Measurements from ENCODE around the gene RNF25. TPM values are rescaled to one million over a fixed set of nuclear protein-coding genes. Genes with fewer than 3 reads are reported as not detected.

The RNF25 gene
- total RNA-seq, 1 donor from 2014 or later: 44.7 TPM

GRCh38 chr2:218643751-218644310 is 28.0 kb downstream of the RNF25 start:
- no peak for TF ChIP-seq EZH2 (IDR thresholded peaks at IDR 0.05; ENCODE audit: insufficient read depth, low read length)
- TF ChIP-seq CTCF (IDR thresholded peaks at IDR 0.05; ENCODE audit: insufficient read depth, low read depth, low read length): no peak
- H3K4me2 ChIP-seq (ENCODE audit: low read length): no peak overlapping the region
- no peaks in the 10 kb centered on the region for H3K9me3 Mint-ChIP-seq (ENCODE audit: unreplicated experiment)
- H4K20me1 ChIP-seq (ENCODE audit: insufficient read depth, low read length): peaks cover 19% of the 10 kb centered on the region
- H3K9ac ChIP-seq (ENCODE audit: low read length): no peak overlapping the region
- no peak overlapping the region for H3K27ac Mint-ChIP-seq (ENCODE audit: unreplicated experiment)
- H3K4me1 ChIP-seq (ENCODE audit: insufficient read depth, low read length): peaks cover 8% of the 10 kb centered on the region
- H3K36me3 ChIP-seq (ENCODE audit: insufficient read depth, low read length): peaks cover 58% of the 10 kb centered on the region
- no peak overlapping the region for H3K4me3 ChIP-seq (ENCODE audit: insufficient read depth, low read depth, low read length)
- H3K79me2 ChIP-seq (ENCODE audit: insufficient read depth, low read length): peaks cover 25% of the 10 kb centered on the region
- H3K27me3 ChIP-seq (ENCODE audit: insufficient read depth, low read length): no peaks in the 10 kb centered on the region
- H3K36me3 Mint-ChIP-seq (ENCODE audit: low read depth, unreplicated experiment): peaks cover 20% of the 10 kb centered on the region
- no peaks in the 10 kb centered on the region for H3K27me3 Mint-ChIP-seq (ENCODE audit: low read depth, unreplicated experiment)
- FAIRE-seq (no peak), DNase-seq (ENCODE audit: low read depth) (no peak)
- H3K9me3 ChIP-seq (ENCODE audit: insufficient read depth, low read depth, low read length): no peaks in the 10 kb centered on the region
- no peak overlapping the region for H3K27ac ChIP-seq (ENCODE audit: low read depth, low read length)
- H2AFZ ChIP-seq (ENCODE audit: low read depth, low read length): no peak overlapping the region
- no peak overlapping the region for H3K4me3 Mint-ChIP-seq (ENCODE audit: unreplicated experiment)
- no peaks in the 10 kb centered on the region for H3K4me1 Mint-ChIP-seq (ENCODE audit: low read depth, unreplicated experiment)

GRCh38 chr2:218642786-218643185 is 29.0 kb downstream of the RNF25 start:
- Histone ChIP-seq H3K4me1 (ENCODE audit: insufficient read depth, low read length) (peaks cover 8% of the 10 kb centered on the region), H3K27ac (ENCODE audit: low read depth, low read length) (no peak overlapping the region), H4K20me1 (ENCODE audit: insufficient read depth, low read length) (peaks cover 13% of the 10 kb centered on the region), H3K9me3 (ENCODE audit: insufficient read depth, low read depth, low read length) (no peaks in the 10 kb centered on the region), H3K4me2 (ENCODE audit: low read length) (no peak overlapping the region), H3K79me2 (ENCODE audit: insufficient read depth, low read length) (peaks cover 21% of the 10 kb centered on the region), H2AFZ (ENCODE audit: low read depth, low read length) (no peak overlapping the region), H3K36me3 (ENCODE audit: insufficient read depth, low read length) (peaks cover 62% of the 10 kb centered on the region), H3K4me3 (ENCODE audit: insufficient read depth, low read depth, low read length) (no peak overlapping the region), H3K9ac (ENCODE audit: low read length) (no peak overlapping the region), H3K27me3 (ENCODE audit: insufficient read depth, low read length) (no peaks in the 10 kb centered on the region)
- Mint-ChIP-seq H3K4me1 (ENCODE audit: low read depth, unreplicated experiment) (no peaks in the 10 kb centered on the region), H3K4me3 (ENCODE audit: unreplicated experiment) (no peak overlapping the region), H3K36me3 (ENCODE audit: low read depth, unreplicated experiment) (peaks cover 15% of the 10 kb centered on the region), H3K27ac (ENCODE audit: unreplicated experiment) (no peak overlapping the region), H3K27me3 (ENCODE audit: low read depth, unreplicated experiment) (no peaks in the 10 kb centered on the region), H3K9me3 (ENCODE audit: unreplicated experiment) (no peaks in the 10 kb centered on the region)
- TF ChIP-seq EZH2 (IDR thresholded peaks at IDR 0.05; ENCODE audit: insufficient read depth, low read length) (no peak), CTCF (IDR thresholded peaks at IDR 0.05; ENCODE audit: insufficient read depth, low read depth, low read length) (no peak)
- no peak for DNase-seq (ENCODE audit: low read depth)
- FAIRE-seq: no peak

GRCh38 chr2:218642121-218642656 is 29.6 kb downstream of the RNF25 start:
- H3K9me3 ChIP-seq (ENCODE audit: insufficient read depth, low read depth, low read length): no peaks in the 10 kb centered on the region
- no peaks in the 10 kb centered on the region for H3K4me1 Mint-ChIP-seq (ENCODE audit: low read depth, unreplicated experiment)
- no peak overlapping the region for H3K4me3 ChIP-seq (ENCODE audit: insufficient read depth, low read depth, low read length)
- H3K9me3 Mint-ChIP-seq (ENCODE audit: unreplicated experiment): no peaks in the 10 kb centered on the region
- H4K20me1 ChIP-seq (ENCODE audit: insufficient read depth, low read length): peaks cover 8% of the 10 kb centered on the region
- H3K27ac Mint-ChIP-seq (ENCODE audit: unreplicated experiment): no peak overlapping the region
- peaks cover 8% of the 10 kb centered on the region for H3K4me1 ChIP-seq (ENCODE audit: insufficient read depth, low read length)
- FAIRE-seq: no peak
- TF ChIP-seq CTCF (IDR thresholded peaks at IDR 0.05; ENCODE audit: insufficient read depth, low read depth, low read length) (no peak), EZH2 (IDR thresholded peaks at IDR 0.05; ENCODE audit: insufficient read depth, low read length) (no peak)
- peaks cover 20% of the 10 kb centered on the region for H3K36me3 Mint-ChIP-seq (ENCODE audit: low read depth, unreplicated experiment)
- H3K4me3 Mint-ChIP-seq (ENCODE audit: unreplicated experiment): no peak overlapping the region
- no peak overlapping the region for H2AFZ ChIP-seq (ENCODE audit: low read depth, low read length)
- no peaks in the 10 kb centered on the region for H3K27me3 ChIP-seq (ENCODE audit: insufficient read depth, low read length)
- H3K36me3 ChIP-seq (ENCODE audit: insufficient read depth, low read length): peaks cover 62% of the 10 kb centered on the region
- no peaks in the 10 kb centered on the region for H3K27me3 Mint-ChIP-seq (ENCODE audit: low read depth, unreplicated experiment)
- H3K79me2 ChIP-seq (ENCODE audit: insufficient read depth, low read length): peaks cover 17% of the 10 kb centered on the region
- no peak overlapping the region for H3K27ac ChIP-seq (ENCODE audit: low read depth, low read length)
- no peak for DNase-seq (ENCODE audit: low read depth)
- no peak overlapping the region for H3K9ac ChIP-seq (ENCODE audit: low read length)
- no peak overlapping the region for H3K4me2 ChIP-seq (ENCODE audit: low read length)
